GM12872 (cell line): ENCODE data around the gene EBP.

Experiments
- CTCF ChIP-seq: IDR thresholded peaks from 3 replicates; pipeline ENCODE4 v1.5.1; 2011; ENCODE audit warnings: low read depth, mild to moderate bottlenecking, low read length, moderate library complexity; ENCODE audit not compliant: insufficient read depth

The EBP gene

GRCh38 chrX:48516285-48516684 lies 5.3 kb upstream of the EBP start:
- no peak for TF ChIP-seq CTCF

- no peak for TF ChIP-seq CTCF
These were observed 4.6 kb upstream of the EBP start for GRCh38 chrX:48516987-48517386.

GRCh38 chrX:48520455-48520854 lies 1.2 kb upstream of the EBP start:
- no peak for TF ChIP-seq CTCF

GRCh38 chrX:48520976-48521352 lies 644 bp upstream of the EBP start:
- no peak for TF ChIP-seq CTCF

GRCh38 chrX:48522291-48522690 lies 683 bp downstream of the EBP start:
- TF ChIP-seq CTCF, result no peak

GRCh38 chrX:48523682-48524081 lies 2.1 kb downstream of the EBP start:
- TF ChIP-seq CTCF, result no peak

- TF ChIP-seq CTCF, result no peak
These were observed 9.1 kb downstream of the EBP start for GRCh38 chrX:48530736-48531135.
